Measurements from ENCODE around the gene COX7B2.
A peak's percentile ranks its signal among the peaks of the same experiment; 100 is the strongest.

GRCh38 chr4:46852800-46853199, 56.2 kb downstream of the COX7B2 start:
- peak; percentile 4 for TF ChIP-seq POLR2A (IDR thresholded peaks at IDR 0.05; ENCODE audit: low read length)
- no peak for TF ChIP-seq GATA1 (IDR thresholded peaks at IDR 0.05; ENCODE audit: low read depth, low read length)

Measured in erythroblast (primary cell).